ENCODE measurements around the gene IL1RAPL2. TPM values are rescaled to one million over a fixed set of nuclear protein-coding genes. Genes with fewer than 3 reads are reported as not detected.

Gene IL1RAPL2
- total and polyA plus RNA-seq, 10 of the 15 experiments (the other 5 are each of a cell fraction or from before 2014, with no cell fraction given) = 0.19 TPM; not detected in 9

- whole genome bisulfite sequencing (ENCODE audit: insufficient coverage, insufficient replicate concordance, low lambda C conversion rate, missing lambda C conversion rate) = 82% methylated on average over 4 of the region's 4 CpGs
Measured at GRCh38 chrX:104641176-104641575, 75.2 kb downstream of the IL1RAPL2 start.

More at GRCh38 chrX:104641176-104641575, 75.2 kb downstream of the IL1RAPL2 start:
- intact Hi-C loops (cut with micrococcal nuclease; ENCODE audit: unreplicated experiment) (no loop called here), in situ Hi-C loops (cut with MboI) (no loop called here)
- DNase-seq (ENCODE audit: low read depth, low spot score) (no peak), FAIRE-seq (no peak), ATAC-seq (peak; percentile 48; the same call in 1 of the 3 replicates)
- Histone ChIP-seq H3K27ac (ENCODE audit: control insufficient read depth, insufficient read depth) (no peak overlapping the region), H3K36me3 (ENCODE audit: control insufficient read depth in 2 of 2, insufficient read depth in 2 of 2, low read length in 1 of 2) (no peaks in the 10 kb centered on the region), H3K27me3 (replicated peaks in 1 of 2; ENCODE audit: control insufficient read depth in 2 of 2, insufficient read depth in 2 of 2, low read length in 1 of 2) (no peaks in the 10 kb centered on the region), H4K20me1 (ENCODE audit: control insufficient read depth, insufficient read depth) (no peaks in the 10 kb centered on the region), H3K9ac (ENCODE audit: control insufficient read depth, insufficient read depth, low read length) (no peak overlapping the region), H3K79me2 (ENCODE audit: control insufficient read depth, insufficient read depth, low read length) (no peaks in the 10 kb centered on the region), H3K4me3 (no peak overlapping the region), H3K4me1 (ENCODE audit: control insufficient read depth, insufficient read depth, low read length) (no peaks in the 10 kb centered on the region), H3K4me2 (ENCODE audit: control insufficient read depth, insufficient read depth) (no peak overlapping the region), H3K9me3 (replicated peaks; ENCODE audit: control insufficient read depth, insufficient read depth, low read length) (no peaks in the 10 kb centered on the region), H2AFZ (ENCODE audit: control insufficient read depth, low read depth, low read length) (no peak overlapping the region)
- no TSS peak for BruUV-seq (replicated peaks)
- no peak for TF ChIP-seq RAD21 (IDR thresholded peaks at IDR 0.05; ENCODE audit: insufficient read depth, low read depth, low read length)
- no peak for TF ChIP-seq TCF12 (IDR thresholded peaks at IDR 0.05; ENCODE audit: low read depth, low read length)
- TF ChIP-seq HDAC6 (IDR thresholded peaks at IDR 0.05; ENCODE audit: unreplicated experiment) = no peak
- TF ChIP-seq, protein P1, sequence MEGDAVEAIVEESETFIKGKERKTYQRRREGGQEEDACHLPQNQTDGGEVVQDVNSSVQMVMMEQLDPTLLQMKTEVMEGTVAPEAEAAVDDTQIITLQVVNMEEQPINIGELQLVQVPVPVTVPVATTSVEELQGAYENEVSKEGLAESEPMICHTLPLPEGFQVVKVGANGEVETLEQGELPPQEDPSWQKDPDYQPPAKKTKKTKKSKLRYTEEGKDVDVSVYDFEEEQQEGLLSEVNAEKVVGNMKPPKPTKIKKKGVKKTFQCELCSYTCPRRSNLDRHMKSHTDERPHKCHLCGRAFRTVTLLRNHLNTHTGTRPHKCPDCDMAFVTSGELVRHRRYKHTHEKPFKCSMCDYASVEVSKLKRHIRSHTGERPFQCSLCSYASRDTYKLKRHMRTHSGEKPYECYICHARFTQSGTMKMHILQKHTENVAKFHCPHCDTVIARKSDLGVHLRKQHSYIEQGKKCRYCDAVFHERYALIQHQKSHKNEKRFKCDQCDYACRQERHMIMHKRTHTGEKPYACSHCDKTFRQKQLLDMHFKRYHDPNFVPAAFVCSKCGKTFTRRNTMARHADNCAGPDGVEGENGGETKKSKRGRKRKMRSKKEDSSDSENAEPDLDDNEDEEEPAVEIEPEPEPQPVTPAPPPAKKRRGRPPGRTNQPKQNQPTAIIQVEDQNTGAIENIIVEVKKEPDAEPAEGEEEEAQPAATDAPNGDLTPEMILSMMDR (IDR thresholded peaks at IDR 0.05 in 2 of 3, conservative IDR thresholded peaks at IDR 0.05 in 1 of 3; ENCODE audit: control insufficient read depth in 2 of 3, extremely low read depth in 1 of 3, insufficient read depth in 1 of 3, low read depth in 3 of 3, low read length in 3 of 3) = 0 out of 6 replicates have a peak, but pooled peaks of 1 of the 3 experiments have one; percentile 6
- no peak for TF ChIP-seq RELB (IDR thresholded peaks at IDR 0.05; ENCODE audit: low read depth)
- TF ChIP-seq ZNF217 (IDR thresholded peaks at IDR 0.05) = no peak
- POLR2A ChIA-PET = no interaction called here
- CTCF ChIA-PET = interaction anchor here (1.0 kb wide), 1 partner anchor 9 kb away, joined by 3 read pairs; no protein-coding TSS in a partner anchor
- RAD21 ChIA-PET (ENCODE audit: unreplicated experiment) = no interaction called here
- SMC1A ChIA-PET (ENCODE audit: uncharacterized antibody, unreplicated experiment) = no interaction called here
